ENCODE measurements around the gene CGB1. TPM values are rescaled to one million over a fixed set of nuclear protein-coding genes. Genes with fewer than 3 reads are reported as not detected.

Gene CGB1
- total and polyA plus RNA-seq, 2 of the 13 experiments (the other 11 are each of a cell fraction or from before 2014, with no cell fraction given): not detected

GRCh38 chr19:48993175-48994034, 43.3 kb downstream of the CGB1 start, which contains the start of the genes GYS1 and RUVBL2 (continued):
- 0 out of 2 replicates have a peak, but pooled peaks have one; percentile 62 for TF ChIP-seq ZKSCAN8 (CRISPR knock-in tag; IDR thresholded peaks at IDR 0.05; ENCODE audit: borderline replicate concordance)
- TF ChIP-seq ZFP91 (CRISPR knock-in tag; IDR thresholded peaks at IDR 0.05; ENCODE audit: borderline replicate concordance): peak; percentile 47
- peak; percentile 60; the same call in 1 of the 2 replicates for TF ChIP-seq MLX (CRISPR knock-in tag; IDR thresholded peaks at IDR 0.05)
- TF ChIP-seq CBX1 (IDR thresholded peaks at IDR 0.05; ENCODE audit: low read depth): peak; percentile 81
- peak; percentile 95 for TF ChIP-seq ZNF430 (CRISPR knock-in tag; IDR thresholded peaks at IDR 0.05)
- no peak for TF ChIP-seq PRPF4 (IDR thresholded peaks at IDR 0.05; ENCODE audit: low read depth, low read length, poor library complexity, severe bottlenecking)
- TF ChIP-seq ZNF224 (CRISPR knock-in tag; IDR thresholded peaks at IDR 0.05): 0 out of 2 replicates have a peak, but pooled peaks have one; percentile 79
- TF ChIP-seq ATF5 (CRISPR knock-in tag; IDR thresholded peaks at IDR 0.05; ENCODE audit: low read depth): 0 out of 2 replicates have a peak, but pooled peaks have one; percentile 9
- TF ChIP-seq TFAP4 (IDR thresholded peaks at IDR 0.05; ENCODE audit: borderline replicate concordance, low read depth): no peak; the same call in 1 of the 2 replicates
- TF ChIP-seq GLI4 (CRISPR knock-in tag; IDR thresholded peaks at IDR 0.05; ENCODE audit: borderline replicate concordance): no peak; the same call in 1 of the 2 replicates
- TF ChIP-seq ZNF282 (IDR thresholded peaks at IDR 0.05; ENCODE audit: partially characterized antibody): no peak
- TF ChIP-seq TAF1 (CRISPR knock-in tag; IDR thresholded peaks at IDR 0.05): peak; percentile 58
- no peak for TF ChIP-seq ZNF251 (CRISPR knock-in tag; IDR thresholded peaks at IDR 0.05)
- no peak for TF ChIP-seq CAMTA2 (CRISPR knock-in tag; IDR thresholded peaks at IDR 0.05; ENCODE audit: borderline replicate concordance)
- TF ChIP-seq NFIB (CRISPR knock-in tag; IDR thresholded peaks at IDR 0.05; ENCODE audit: borderline replicate concordance): no peak
- peak; percentile 83 for TF ChIP-seq ZGPAT (CRISPR knock-in tag; IDR thresholded peaks at IDR 0.05)
- TF ChIP-seq THAP9 (CRISPR knock-in tag; IDR thresholded peaks at IDR 0.05; ENCODE audit: borderline replicate concordance): 0 out of 2 replicates have a peak, but pooled peaks have one; percentile 56
- no peak for TF ChIP-seq TP53 (CRISPR knock-in tag; conservative IDR thresholded peaks at IDR 0.05)
- TF ChIP-seq GATAD1 (CRISPR knock-in tag; IDR thresholded peaks at IDR 0.05): peak; percentile 94
- peak; percentile 74 for TF ChIP-seq TAF15 (IDR thresholded peaks at IDR 0.05; ENCODE audit: low read depth, low read length, poor library complexity, severe bottlenecking)
- no peak for TF ChIP-seq DMAP1 (CRISPR knock-in tag; IDR thresholded peaks at IDR 0.05)
